ENCODE data around the gene FAM72D. TPM values are rescaled to one million over a fixed set of nuclear protein-coding genes. Genes with fewer than 3 reads are reported as not detected.
"Not testable (repeated sequence)": the region's sequence is repeated elsewhere in the genome, so short reads cannot be mapped to it uniquely, and the experiment has no call there.

Gene FAM72D
- total RNA-seq = 10 to 100 TPM; 11.1 to 11.6 TPM

DNA sequence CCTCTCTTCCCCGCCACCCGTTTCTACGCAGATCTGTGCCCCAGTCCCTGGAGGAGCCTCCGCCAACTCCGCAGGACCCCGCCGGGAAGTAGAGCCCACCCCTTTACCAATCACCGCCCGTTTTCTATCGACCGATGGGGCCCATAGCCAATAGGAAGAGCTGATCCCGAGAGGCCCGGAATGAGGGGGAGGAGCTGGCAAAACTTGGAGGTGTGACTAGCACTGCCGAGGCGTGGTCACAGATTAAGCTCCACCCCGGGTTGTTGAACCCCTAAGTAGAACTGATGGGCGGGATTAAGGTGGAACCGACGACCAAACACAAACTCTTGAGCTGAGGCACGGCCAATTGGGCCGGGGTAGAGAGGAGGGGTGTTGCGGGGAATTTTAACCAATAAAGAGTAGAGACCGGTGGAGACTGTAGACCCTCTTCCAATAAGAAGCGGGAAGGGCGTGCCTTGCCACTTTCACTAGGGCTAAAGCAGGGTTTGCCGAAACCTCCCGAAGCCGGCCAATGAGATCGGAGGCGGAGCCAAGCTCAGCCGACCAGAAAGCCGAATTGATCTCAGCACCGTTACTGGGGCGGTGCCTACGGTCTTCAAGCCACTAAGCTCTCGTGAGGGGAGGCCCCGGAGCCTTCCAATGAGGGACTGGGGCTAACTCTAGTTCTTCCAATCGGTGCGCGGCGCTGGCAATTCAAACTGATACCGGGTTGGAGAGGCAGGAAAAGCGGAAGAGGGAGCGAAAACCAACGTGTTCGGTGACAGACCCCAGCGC lies at the start of gene FAM72D, which contains the start of gene SRGAP2B:
TSS of gene FAM72D (plus strand) at position 691 of the 774 bp plus-strand sequence. CDS start 874 bp downstream, outside the sequence.
TSS of gene SRGAP2B (minus strand) at position 45 of the 774 bp plus-strand sequence. CDS start 2,427 bp downstream, outside the sequence.
- ATAC-seq (ENCODE audit: low read depth) = peak; percentile 87
- DNase-seq, H3K27me3 Mint-ChIP-seq, POLR2A ChIA-PET, H3K27ac Mint-ChIP-seq, H3K4me1 Mint-ChIP-seq, H3K9me3 Mint-ChIP-seq, H3K36me3 Mint-ChIP-seq: not testable (repeated sequence)
- H3K4me3 Mint-ChIP-seq = peak within 1 kb of the TSS; percentile 94

DNA sequence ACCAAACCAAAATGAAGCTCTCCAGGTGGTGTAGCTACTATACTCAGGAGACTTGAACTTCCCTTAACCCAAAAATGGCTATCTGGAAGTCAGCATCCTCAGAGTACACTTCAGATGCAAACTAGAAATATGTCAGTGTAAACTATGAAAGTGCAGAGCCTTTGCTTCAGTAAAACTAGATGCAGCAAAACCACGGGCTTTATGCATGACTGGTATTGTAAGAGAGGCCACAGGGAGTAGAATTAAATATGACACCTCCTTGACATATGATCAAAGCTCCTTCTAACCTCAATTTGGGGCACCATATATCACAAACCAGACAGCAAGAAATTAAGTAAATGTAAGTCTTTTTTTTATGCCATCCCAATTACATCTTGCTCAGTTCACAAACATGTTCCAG lies 48.2 kb upstream of the FAM72D start:
- POLR2A ChIA-PET, DNase-seq, H3K27ac Mint-ChIP-seq, H3K36me3 Mint-ChIP-seq, H3K4me1 Mint-ChIP-seq, H3K27me3 Mint-ChIP-seq, H3K9me3 Mint-ChIP-seq, H3K4me3 Mint-ChIP-seq: not testable (repeated sequence)
- ATAC-seq (ENCODE audit: low read depth) = peak; percentile 50

DNA sequence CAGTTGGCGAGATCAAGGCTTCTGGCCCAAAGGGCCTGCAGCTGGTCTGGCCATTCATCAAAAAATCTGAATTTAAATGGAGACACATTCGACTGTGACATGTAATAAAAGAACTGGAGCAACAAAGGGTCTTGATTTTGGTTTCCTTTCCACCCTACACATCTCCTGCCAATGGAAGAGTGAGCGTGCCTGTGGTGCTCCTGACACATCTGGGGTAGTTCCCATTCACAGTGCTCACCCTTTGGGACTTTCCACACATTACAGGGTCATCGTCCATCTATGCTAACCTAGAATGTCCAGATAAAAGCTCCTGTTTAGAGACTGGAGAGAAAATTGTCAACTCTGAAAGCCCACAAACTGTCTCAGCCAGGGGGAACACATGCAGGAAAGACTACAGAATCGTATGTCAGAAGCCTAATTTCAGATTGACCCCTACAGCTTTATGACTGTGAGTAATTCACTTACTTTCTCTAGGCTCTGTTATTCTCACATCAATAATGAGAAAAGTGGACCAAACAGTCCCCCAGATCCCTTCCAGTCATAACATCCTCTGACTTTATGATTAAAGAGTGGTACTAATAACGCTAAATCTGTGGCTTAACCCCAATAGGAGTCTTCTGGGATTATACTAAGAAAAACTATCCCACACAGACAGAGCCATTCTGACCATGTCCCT lies 47.5 kb upstream of the FAM72D start:
- ATAC-seq (ENCODE audit: low read depth); H3K4me1 Mint-ChIP-seq; DNase-seq; H3K4me3 Mint-ChIP-seq; H3K27me3 Mint-ChIP-seq; H3K27ac Mint-ChIP-seq; POLR2A ChIA-PET; H3K9me3 Mint-ChIP-seq; H3K36me3 Mint-ChIP-seq: not testable (repeated sequence)

DNA sequence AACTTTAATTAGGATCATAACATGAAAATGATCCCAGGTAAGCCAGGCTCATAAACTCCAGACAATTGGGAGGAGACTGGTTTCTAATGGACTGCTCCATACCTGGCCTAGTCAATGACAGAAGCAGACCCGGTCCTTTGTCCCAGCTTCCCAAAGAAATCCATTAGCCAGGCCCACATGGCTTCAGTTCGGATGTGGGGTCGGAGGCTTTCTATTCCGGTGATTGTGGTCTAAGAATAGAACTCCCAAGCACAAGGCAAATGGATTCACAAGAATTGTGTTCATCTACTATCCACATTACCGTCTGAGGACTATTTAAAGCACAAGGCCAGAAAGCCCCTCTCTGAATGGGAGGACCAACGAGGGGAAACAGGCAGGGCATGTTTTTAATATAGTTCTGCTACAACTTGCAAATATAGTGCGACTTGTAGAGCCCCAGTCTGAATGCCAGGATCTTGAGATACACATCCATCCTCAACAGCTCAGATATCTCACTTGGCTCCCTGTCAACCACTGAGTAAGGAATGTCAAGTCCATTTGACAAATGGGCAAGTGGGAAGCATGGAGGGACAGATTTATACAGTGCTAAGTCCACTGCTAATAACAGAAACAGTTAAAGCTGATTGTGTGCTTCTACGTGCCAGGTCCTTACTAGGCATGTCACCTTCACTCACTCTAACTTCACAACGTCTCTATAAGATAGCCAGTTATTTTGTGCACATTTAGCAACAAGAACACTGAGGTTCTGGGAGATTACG lies 43.6 kb upstream of the FAM72D start:
- H3K4me1 Mint-ChIP-seq; DNase-seq; ATAC-seq (ENCODE audit: low read depth); POLR2A ChIA-PET; H3K4me3 Mint-ChIP-seq; H3K36me3 Mint-ChIP-seq; H3K27me3 Mint-ChIP-seq; H3K9me3 Mint-ChIP-seq; H3K27ac Mint-ChIP-seq: not testable (repeated sequence)

- H3K4me1 Mint-ChIP-seq; H3K4me3 Mint-ChIP-seq; POLR2A ChIA-PET; DNase-seq; ATAC-seq (ENCODE audit: low read depth); H3K27ac Mint-ChIP-seq; H3K9me3 Mint-ChIP-seq; H3K36me3 Mint-ChIP-seq; H3K27me3 Mint-ChIP-seq: not testable (repeated sequence)
Measured at GRCh38 chr1:145053428-145053827, 42.3 kb upstream of the FAM72D start.

DNA sequence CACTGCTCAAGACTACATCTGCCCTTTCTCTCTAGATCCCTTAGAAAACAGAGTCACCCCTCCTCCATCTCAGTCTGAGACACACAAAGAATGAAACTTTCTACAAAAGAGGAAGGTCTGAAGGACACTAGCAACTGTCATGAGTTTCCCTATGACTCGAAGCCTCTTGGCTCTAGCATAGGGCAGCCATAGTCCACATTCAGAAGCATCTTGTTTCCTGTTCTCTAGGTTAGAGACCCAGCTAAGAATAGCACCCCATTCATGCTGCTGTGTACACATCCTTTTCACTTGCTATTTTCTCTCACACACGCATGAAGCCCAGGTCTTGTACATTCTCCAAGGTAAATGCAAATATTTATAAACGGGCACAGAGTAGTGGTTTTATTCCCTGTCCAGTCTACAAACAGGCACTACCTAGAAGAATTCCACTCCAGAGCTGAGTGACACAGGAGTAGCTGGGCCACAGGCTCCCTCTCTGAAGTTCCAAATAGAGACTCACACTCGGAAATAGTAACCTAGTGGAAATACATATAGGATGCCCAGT lies 40.5 kb upstream of the FAM72D start:
- H3K36me3 Mint-ChIP-seq, H3K4me3 Mint-ChIP-seq, DNase-seq, POLR2A ChIA-PET, H3K4me1 Mint-ChIP-seq, H3K27me3 Mint-ChIP-seq, H3K9me3 Mint-ChIP-seq, H3K27ac Mint-ChIP-seq: not testable (repeated sequence)
- peak; percentile 94 for ATAC-seq (ENCODE audit: low read depth)

DNA sequence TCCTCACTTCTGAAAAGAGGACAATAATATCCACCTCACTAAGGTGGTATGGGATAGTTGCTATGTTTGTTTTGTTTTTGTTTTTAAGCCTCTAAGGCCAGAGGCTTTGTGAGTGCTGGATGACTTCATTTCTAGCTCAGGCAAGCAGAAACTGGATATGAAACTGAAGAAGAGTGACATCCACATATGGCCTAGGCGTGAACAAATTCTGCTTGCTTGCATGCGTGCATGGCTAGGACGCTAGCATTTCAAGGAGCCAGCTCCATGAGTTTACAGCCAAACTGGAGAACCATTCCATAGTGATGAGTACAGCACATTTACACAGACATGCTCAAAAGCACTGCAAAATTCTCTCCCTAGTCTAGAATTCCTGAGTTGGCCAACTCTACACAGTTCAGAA lies 37.6 kb upstream of the FAM72D start:
- not testable (repeated sequence) for H3K4me1 Mint-ChIP-seq; ATAC-seq (ENCODE audit: low read depth); H3K27me3 Mint-ChIP-seq

DNA sequence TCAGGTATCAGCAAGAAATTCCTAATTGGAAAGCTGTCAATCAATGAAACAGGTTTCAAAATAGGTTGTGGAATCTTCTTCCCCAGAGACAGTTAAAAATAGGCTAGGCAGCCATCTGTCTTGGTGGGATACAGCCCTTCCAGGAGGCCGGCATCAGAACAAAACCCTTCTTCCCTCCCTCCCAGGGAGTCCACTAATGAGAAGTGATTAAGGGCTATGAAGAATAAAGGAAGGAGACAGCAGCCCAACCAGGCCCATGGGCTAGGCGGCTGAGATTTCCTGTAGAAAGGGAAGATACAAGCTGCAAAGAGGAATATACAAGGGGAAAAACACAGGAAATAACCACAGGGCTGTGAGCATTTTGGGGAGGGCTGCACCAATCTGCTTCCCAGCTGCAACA lies 32.5 kb upstream of the FAM72D start:
- H3K4me1 Mint-ChIP-seq; H3K9me3 Mint-ChIP-seq; ATAC-seq (ENCODE audit: low read depth): not testable (repeated sequence)

More for the DNA sequence above, 37.6 kb upstream of the FAM72D start:
- POLR2A ChIA-PET, H3K36me3 Mint-ChIP-seq, H3K9me3 Mint-ChIP-seq, H3K4me3 Mint-ChIP-seq, DNase-seq, H3K27ac Mint-ChIP-seq: not testable (repeated sequence)

DNA sequence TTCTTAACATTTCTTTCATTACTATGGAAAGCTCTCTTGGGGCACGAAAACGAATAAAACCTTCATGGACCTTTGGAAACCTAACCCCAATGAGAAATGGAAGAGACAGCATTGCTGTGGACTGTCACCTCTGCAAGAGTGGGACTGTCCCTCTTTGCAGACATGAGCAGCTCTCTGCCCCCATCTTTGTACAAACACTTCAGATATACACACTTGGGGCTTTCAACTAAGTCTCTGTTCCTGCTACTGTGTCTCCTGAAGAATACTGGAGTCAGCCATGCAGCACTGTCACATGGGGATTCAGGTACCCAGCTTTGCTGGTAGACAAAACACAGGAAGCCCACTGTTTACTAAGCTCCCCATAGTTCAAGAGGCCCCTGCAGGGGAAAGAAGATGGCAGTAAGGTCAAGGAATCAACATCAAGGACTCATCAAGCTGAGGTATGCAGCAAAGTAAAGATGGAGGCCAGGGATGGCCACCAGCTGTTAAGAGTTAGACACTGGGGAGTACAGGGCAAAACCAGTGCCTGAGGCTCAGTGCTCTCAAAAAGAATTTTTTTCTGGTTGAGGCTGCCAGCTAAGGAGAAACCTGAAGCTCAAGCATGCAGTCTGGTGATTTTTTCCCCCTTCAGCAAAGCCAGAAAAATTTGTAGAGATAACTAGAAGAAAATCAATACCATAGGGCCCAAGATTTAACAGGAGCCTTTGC lies 31.7 kb upstream of the FAM72D start:
- DNase-seq; H3K27ac Mint-ChIP-seq; H3K27me3 Mint-ChIP-seq; ATAC-seq (ENCODE audit: low read depth); H3K9me3 Mint-ChIP-seq; H3K36me3 Mint-ChIP-seq; H3K4me1 Mint-ChIP-seq; H3K4me3 Mint-ChIP-seq; POLR2A ChIA-PET: not testable (repeated sequence)

More for the DNA sequence above, 32.5 kb upstream of the FAM72D start:
- H3K27me3 Mint-ChIP-seq, POLR2A ChIA-PET, H3K4me3 Mint-ChIP-seq, H3K36me3 Mint-ChIP-seq, H3K27ac Mint-ChIP-seq, DNase-seq: not testable (repeated sequence)

DNA sequence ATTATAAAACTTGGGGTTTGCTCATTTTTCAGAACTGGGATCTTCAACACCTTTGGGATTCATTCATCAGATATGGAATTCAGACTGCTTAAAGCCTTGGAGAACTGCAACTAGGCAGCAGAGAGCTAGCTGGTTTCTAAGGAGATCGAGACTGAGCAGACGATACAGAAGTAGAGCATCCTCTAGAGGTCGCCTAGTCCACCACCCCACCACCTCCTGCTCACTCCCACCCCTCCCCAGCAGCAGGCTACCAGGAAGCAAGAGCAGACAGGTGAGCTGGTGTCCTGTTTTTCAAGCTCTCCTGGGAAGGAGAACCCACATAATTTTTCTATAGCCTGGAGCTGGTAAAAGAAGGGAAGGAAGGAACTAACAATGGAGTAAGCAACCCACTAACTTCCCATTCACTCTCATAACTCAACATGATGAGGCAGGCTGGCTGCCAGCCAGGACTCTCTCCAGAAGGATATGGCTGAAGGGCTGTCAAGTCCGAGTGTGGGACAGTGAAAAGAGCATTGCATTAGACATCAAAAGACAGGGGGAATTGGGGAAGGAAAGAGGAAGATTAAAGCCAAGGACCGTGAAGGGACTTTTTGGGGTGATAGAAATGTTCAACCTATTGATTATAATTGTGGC lies 30.5 kb upstream of the FAM72D start:
- H3K9me3 Mint-ChIP-seq, H3K4me1 Mint-ChIP-seq, H3K27me3 Mint-ChIP-seq, H3K4me3 Mint-ChIP-seq, DNase-seq, H3K27ac Mint-ChIP-seq, H3K36me3 Mint-ChIP-seq, POLR2A ChIA-PET: not testable (repeated sequence)
- peak; percentile 36 for ATAC-seq (ENCODE audit: low read depth)

- ATAC-seq (ENCODE audit: low read depth); H3K27me3 Mint-ChIP-seq; H3K4me3 Mint-ChIP-seq; POLR2A ChIA-PET; H3K9me3 Mint-ChIP-seq; H3K27ac Mint-ChIP-seq; H3K4me1 Mint-ChIP-seq; DNase-seq; H3K36me3 Mint-ChIP-seq: not testable (repeated sequence)
Measured at GRCh38 chr1:145066486-145066885, 29.3 kb upstream of the FAM72D start.

GRCh38 chr1:145071569-145071968 lies 24.2 kb upstream of the FAM72D start:
- DNase-seq; H3K4me1 Mint-ChIP-seq; H3K27me3 Mint-ChIP-seq; H3K9me3 Mint-ChIP-seq; H3K36me3 Mint-ChIP-seq; H3K4me3 Mint-ChIP-seq; POLR2A ChIA-PET; ATAC-seq (ENCODE audit: low read depth); H3K27ac Mint-ChIP-seq: not testable (repeated sequence)
